NOMO-1 treated with dmso at 0.1 percent for 144 hours (cell line): ENCODE results near the gene OR6Q1.
"Not testable (repeated sequence)": the region's sequence is repeated elsewhere in the genome, so short reads cannot be mapped to it uniquely, and the experiment has no call there.

Experiments
- DNase-seq: peaks from one replicate; lab custom pipeline; 2025; ENCODE audit not compliant: unreplicated experiment; lab: John Stamatoyannopoulos, UW

OR6Q1 gene

GRCh38 chr11:58030653-58031052 lies at the start of gene OR6Q1:
OR6Q1 (plus strand) TSS chr11:58030953; CDS start chr11:58030953, 0 bp downstream.
- no peak for DNase-seq

GRCh38 chr11:57981536-57981935 lies 49.2 kb upstream of the OR6Q1 start:
- DNase-seq, result no peak

- DNase-seq, result no peak
These were observed 48.0 kb upstream of the OR6Q1 start for GRCh38 chr11:57982776-57983175.

GRCh38 chr11:57983191-57983590 lies 47.6 kb upstream of the OR6Q1 start:
- no peak for DNase-seq

- DNase-seq, result not testable (repeated sequence)
These were observed 31.2 kb upstream of the OR6Q1 start for GRCh38 chr11:57999523-57999922.

GRCh38 chr11:58000021-58000420 lies 30.7 kb upstream of the OR6Q1 start:
- DNase-seq, result not testable (repeated sequence)

- DNase-seq, result no peak
These were observed 30.1 kb upstream of the OR6Q1 start for GRCh38 chr11:58000699-58001098.

GRCh38 chr11:58003036-58003435 lies 27.7 kb upstream of the OR6Q1 start:
- no peak for DNase-seq

- DNase-seq, result no peak
These were observed 27.2 kb upstream of the OR6Q1 start for GRCh38 chr11:58003591-58003990.

GRCh38 chr11:58004664-58005063 lies 26.1 kb upstream of the OR6Q1 start:
- DNase-seq, result no peak

GRCh38 chr11:58006940-58007339 lies 23.8 kb upstream of the OR6Q1 start:
- DNase-seq, result no peak

- no peak for DNase-seq
These were observed 19.0 kb upstream of the OR6Q1 start for GRCh38 chr11:58011771-58012170.

GRCh38 chr11:58023435-58023931 lies 7.3 kb upstream of the OR6Q1 start, which contains the start of gene OR9Q1:
OR9Q1 (plus strand) TSS chr11:58023881; CDS start chr11:58179445, 155,564 bp downstream.
- DNase-seq, result no peak

- DNase-seq, result no peak
These were observed 6.1 kb upstream of the OR6Q1 start for GRCh38 chr11:58024601-58025091.

- DNase-seq, result no peak
These were observed 3.4 kb upstream of the OR6Q1 start for GRCh38 chr11:58027341-58027740.

- no peak for DNase-seq
These were observed 1.9 kb upstream of the OR6Q1 start for GRCh38 chr11:58028687-58029411.

- no peak for DNase-seq
These were observed 3.7 kb downstream of the OR6Q1 start for GRCh38 chr11:58034471-58034870.

GRCh38 chr11:58039589-58039988 lies 8.8 kb downstream of the OR6Q1 start:
- no peak for DNase-seq

- DNase-seq, result no peak
These were observed 12.6 kb downstream of the OR6Q1 start for GRCh38 chr11:58043379-58043778.

GRCh38 chr11:58046231-58046630 lies 15.5 kb downstream of the OR6Q1 start:
- no peak for DNase-seq

- DNase-seq, result no peak
These were observed 17.1 kb downstream of the OR6Q1 start for GRCh38 chr11:58047818-58048217.

GRCh38 chr11:58055806-58056401 lies 25.2 kb downstream of the OR6Q1 start:
- DNase-seq, result no peak
